Activated naive CD4-positive, alpha-beta T cell treated with anti-CD3 and anti-CD28 coated beads, Interleukin-2, amount 50 U/mL, for 24 hours (primary cell): ENCODE results near the gene TNFRSF25.

Source experiments
- H3K27ac Mint-ChIP-seq: one replicate; pipeline ENCODE4 v1.8.0; 2021; ENCODE audit warnings: mild to moderate bottlenecking, mixed read lengths
- H3K27me3 Mint-ChIP-seq: one replicate; pipeline ENCODE4 v1.8.0; 2021; ENCODE audit warnings: mixed read lengths
- H3K36me3 Mint-ChIP-seq: one replicate; pipeline ENCODE4 v1.8.0; 2021; ENCODE audit warnings: mixed read lengths
- H3K4me1 Mint-ChIP-seq: one replicate; pipeline ENCODE4 v1.8.0; 2021; ENCODE audit warnings: mixed read lengths
- H3K4me3 Mint-ChIP-seq: one replicate; pipeline ENCODE4 v1.8.0; 2021; ENCODE audit warnings: mild to moderate bottlenecking, mixed read lengths
- H3K9me3 Mint-ChIP-seq: one replicate; pipeline ENCODE4 v1.8.0; 2021; ENCODE audit warnings: mixed read lengths

TNFRSF25 gene

GRCh38 chr1:6483761-6484117, 17.8 kb upstream of the TNFRSF25 start:
- H3K27me3 Mint-ChIP-seq: peaks cover 5% of the 10 kb centered on the region
- peak overlapping the region; percentile 15 for H3K4me3 Mint-ChIP-seq
- no peak overlapping the region for H3K27ac Mint-ChIP-seq
- H3K36me3 Mint-ChIP-seq: no peaks in the 10 kb centered on the region
- no peaks in the 10 kb centered on the region for H3K9me3 Mint-ChIP-seq
- H3K4me1 Mint-ChIP-seq: peaks cover 10% of the 10 kb centered on the region

GRCh38 chr1:6483017-6483760, 17.2 kb upstream of the TNFRSF25 start:
- no peaks in the 10 kb centered on the region for H3K36me3 Mint-ChIP-seq
- no peaks in the 10 kb centered on the region for H3K9me3 Mint-ChIP-seq
- no peak overlapping the region for H3K27ac Mint-ChIP-seq
- peaks cover 5% of the 10 kb centered on the region for H3K27me3 Mint-ChIP-seq
- H3K4me3 Mint-ChIP-seq: no peak overlapping the region
- peaks cover 10% of the 10 kb centered on the region for H3K4me1 Mint-ChIP-seq

GRCh38 chr1:6481820-6482219, 15.8 kb upstream of the TNFRSF25 start:
- Mint-ChIP-seq H3K36me3 (no peaks in the 10 kb centered on the region), H3K27ac (no peak overlapping the region), H3K27me3 (peaks cover 5% of the 10 kb centered on the region), H3K4me3 (no peak overlapping the region), H3K9me3 (no peaks in the 10 kb centered on the region), H3K4me1 (peaks cover 7% of the 10 kb centered on the region)

GRCh38 chr1:6477039-6477820, 11.3 kb upstream of the TNFRSF25 start:
- peak overlapping the region; percentile 35 for H3K27ac Mint-ChIP-seq
- peaks cover 7% of the 10 kb centered on the region for H3K4me1 Mint-ChIP-seq
- no peaks in the 10 kb centered on the region for H3K36me3 Mint-ChIP-seq
- no peak overlapping the region for H3K4me3 Mint-ChIP-seq
- no peaks in the 10 kb centered on the region for H3K9me3 Mint-ChIP-seq
- no peaks in the 10 kb centered on the region for H3K27me3 Mint-ChIP-seq

GRCh38 chr1:6476483-6476882, 10.5 kb upstream of the TNFRSF25 start:
- H3K9me3 Mint-ChIP-seq: no peaks in the 10 kb centered on the region
- H3K36me3 Mint-ChIP-seq: no peaks in the 10 kb centered on the region
- peaks cover 7% of the 10 kb centered on the region for H3K4me1 Mint-ChIP-seq

GRCh38 chr1:6475381-6476133, 9.6 kb upstream of the TNFRSF25 start:
- Mint-ChIP-seq H3K9me3 (no peaks in the 10 kb centered on the region), H3K4me1 (peaks cover 7% of the 10 kb centered on the region), H3K27ac (no peak overlapping the region), H3K4me3 (no peak overlapping the region), H3K36me3 (no peaks in the 10 kb centered on the region), H3K27me3 (no peaks in the 10 kb centered on the region)

More at GRCh38 chr1:6476483-6476882, 10.5 kb upstream of the TNFRSF25 start:
- H3K4me3 Mint-ChIP-seq: no peak overlapping the region
- no peaks in the 10 kb centered on the region for H3K27me3 Mint-ChIP-seq
- H3K27ac Mint-ChIP-seq: no peak overlapping the region

- Mint-ChIP-seq H3K36me3 (no peaks in the 10 kb centered on the region), H3K4me3 (no peak overlapping the region), H3K27me3 (no peaks in the 10 kb centered on the region), H3K4me1 (peaks cover 7% of the 10 kb centered on the region), H3K9me3 (no peaks in the 10 kb centered on the region), H3K27ac (no peak overlapping the region)
Measured at GRCh38 chr1:6474815-6475282, 8.9 kb upstream of the TNFRSF25 start.

GRCh38 chr1:6473974-6474814, 8.2 kb upstream of the TNFRSF25 start:
- H3K27me3 Mint-ChIP-seq: no peaks in the 10 kb centered on the region
- H3K4me3 Mint-ChIP-seq: no peak overlapping the region
- no peak overlapping the region for H3K27ac Mint-ChIP-seq
- H3K4me1 Mint-ChIP-seq: peaks cover 7% of the 10 kb centered on the region
- H3K9me3 Mint-ChIP-seq: no peaks in the 10 kb centered on the region
- H3K36me3 Mint-ChIP-seq: no peaks in the 10 kb centered on the region

GRCh38 chr1:6473156-6473555, 7.2 kb upstream of the TNFRSF25 start:
- Mint-ChIP-seq H3K4me1 (peaks cover 7% of the 10 kb centered on the region), H3K4me3 (no peak overlapping the region), H3K27ac (peak overlapping the region; percentile 51), H3K9me3 (no peaks in the 10 kb centered on the region), H3K27me3 (no peaks in the 10 kb centered on the region), H3K36me3 (no peaks in the 10 kb centered on the region)

GRCh38 chr1:6472391-6472790, 6.4 kb upstream of the TNFRSF25 start:
- no peaks in the 10 kb centered on the region for H3K9me3 Mint-ChIP-seq
- H3K27ac Mint-ChIP-seq: no peak overlapping the region
- H3K36me3 Mint-ChIP-seq: no peaks in the 10 kb centered on the region
- no peaks in the 10 kb centered on the region for H3K27me3 Mint-ChIP-seq
- H3K4me3 Mint-ChIP-seq: no peak overlapping the region
- H3K4me1 Mint-ChIP-seq: peaks cover 7% of the 10 kb centered on the region

- H3K4me1 Mint-ChIP-seq: peaks cover 9% of the 10 kb centered on the region
- H3K27me3 Mint-ChIP-seq: no peaks in the 10 kb centered on the region
- no peaks in the 10 kb centered on the region for H3K36me3 Mint-ChIP-seq
- no peak overlapping the region for H3K27ac Mint-ChIP-seq
- H3K4me3 Mint-ChIP-seq: no peak overlapping the region
- no peaks in the 10 kb centered on the region for H3K9me3 Mint-ChIP-seq
Measured at GRCh38 chr1:6471970-6472368, 6.0 kb upstream of the TNFRSF25 start.

GRCh38 chr1:6471086-6471969, 5.4 kb upstream of the TNFRSF25 start:
- peaks cover 12% of the 10 kb centered on the region for H3K4me1 Mint-ChIP-seq
- H3K27me3 Mint-ChIP-seq: no peaks in the 10 kb centered on the region
- no peaks in the 10 kb centered on the region for H3K9me3 Mint-ChIP-seq
- no peak overlapping the region for H3K4me3 Mint-ChIP-seq
- H3K27ac Mint-ChIP-seq: no peak overlapping the region
- no peaks in the 10 kb centered on the region for H3K36me3 Mint-ChIP-seq

GRCh38 chr1:6470132-6471085, 4.4 kb upstream of the TNFRSF25 start:
- H3K36me3 Mint-ChIP-seq: no peaks in the 10 kb centered on the region
- H3K27me3 Mint-ChIP-seq: no peaks in the 10 kb centered on the region
- H3K27ac Mint-ChIP-seq: no peak overlapping the region
- no peak overlapping the region for H3K4me3 Mint-ChIP-seq
- peaks cover 6% of the 10 kb centered on the region for H3K4me1 Mint-ChIP-seq
- no peaks in the 10 kb centered on the region for H3K9me3 Mint-ChIP-seq
